Stimulated activated CD8-positive, alpha-beta memory T cell treated with anti-CD3 and anti-CD28 coated beads, Interleukin-2, amount 100 ng/mL, for 1 hour (primary cell): ENCODE results near the gene RPL3.

Experiments used
- DNase-seq, 2 donors: peaks; one replicate each; pipeline ENCODE4 v3.0.0-alpha.2; 2020; ENCODE audit warnings: low read depth in 2 of 2

RPL3 gene

DNA sequence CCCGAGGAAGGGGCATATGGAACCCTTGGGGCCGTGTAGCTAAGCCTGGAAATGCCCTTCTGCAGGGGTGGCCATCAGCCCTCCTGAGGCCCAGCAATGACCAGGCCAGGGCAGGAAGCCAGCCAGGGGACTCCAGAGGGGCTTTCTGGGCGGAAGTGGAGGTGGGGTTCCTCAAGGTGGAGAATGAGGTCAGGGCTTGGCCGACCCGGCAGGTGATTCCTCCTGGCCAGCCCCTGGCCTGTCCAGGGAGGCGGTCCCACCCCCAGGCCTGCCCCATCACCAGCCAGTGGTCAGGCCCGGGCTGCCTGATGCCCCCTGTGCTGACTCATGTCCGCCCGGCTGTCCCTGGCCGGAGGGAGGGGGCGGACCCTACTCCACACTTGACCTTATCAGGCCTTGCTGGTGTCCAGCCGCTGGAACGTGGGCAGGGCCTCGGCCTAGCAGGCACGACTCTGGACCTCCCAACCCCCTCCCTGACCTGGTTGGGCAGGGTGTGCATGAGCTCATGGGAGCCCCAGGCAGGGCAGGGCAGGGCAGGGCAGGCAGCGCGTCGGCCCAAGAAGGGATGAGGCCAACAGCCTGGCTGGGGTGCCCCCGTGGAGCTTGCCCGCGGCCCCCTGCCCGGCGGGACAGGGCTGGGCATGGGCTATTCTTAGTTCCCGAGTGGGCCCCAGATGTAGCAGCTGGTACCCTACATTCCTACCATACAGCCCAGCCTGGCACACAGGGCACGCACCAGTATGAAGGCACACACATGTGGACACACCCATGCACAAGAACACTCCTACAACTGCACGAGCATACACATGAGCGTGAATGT is 35.9 kb downstream of the RPL3 start:
- DNase-seq: no peak

DNA sequence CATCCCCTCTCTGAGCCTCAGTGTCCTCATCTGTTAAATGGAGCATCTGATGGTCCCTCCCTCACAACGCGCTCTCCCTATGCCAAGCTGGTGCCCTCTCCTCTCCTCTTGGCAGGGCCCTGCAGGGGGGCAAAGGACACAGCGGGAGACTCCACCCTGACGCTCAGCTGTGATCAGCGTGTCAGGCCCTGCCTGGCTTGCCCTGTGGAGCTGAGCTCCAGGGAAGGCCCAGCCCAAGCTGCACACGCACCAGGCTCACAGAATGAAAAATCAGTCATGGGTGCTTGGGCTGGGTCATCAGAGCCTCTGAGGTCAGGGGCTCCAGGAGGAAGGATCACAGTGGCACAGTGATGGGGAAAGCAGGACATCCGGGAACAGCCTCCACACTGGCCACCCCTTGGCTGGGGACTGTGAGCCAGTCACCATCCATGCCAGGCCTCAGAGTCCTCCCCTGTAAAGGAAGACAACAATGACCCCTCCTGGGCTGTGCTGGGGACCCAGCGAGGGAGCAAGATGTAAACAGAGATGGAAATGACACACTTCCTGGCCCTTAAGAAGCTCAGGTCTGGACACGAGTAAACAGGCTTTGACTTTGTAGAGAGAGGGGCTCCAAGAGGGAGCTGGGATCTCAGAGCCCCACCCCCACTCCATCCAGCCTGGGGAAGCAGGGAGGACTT is 36.6 kb downstream of the RPL3 start:
- no peak for DNase-seq

- no peak for DNase-seq
Measured at GRCh38 chr22:39281126-39281525, 38.3 kb downstream of the RPL3 start.

DNA sequence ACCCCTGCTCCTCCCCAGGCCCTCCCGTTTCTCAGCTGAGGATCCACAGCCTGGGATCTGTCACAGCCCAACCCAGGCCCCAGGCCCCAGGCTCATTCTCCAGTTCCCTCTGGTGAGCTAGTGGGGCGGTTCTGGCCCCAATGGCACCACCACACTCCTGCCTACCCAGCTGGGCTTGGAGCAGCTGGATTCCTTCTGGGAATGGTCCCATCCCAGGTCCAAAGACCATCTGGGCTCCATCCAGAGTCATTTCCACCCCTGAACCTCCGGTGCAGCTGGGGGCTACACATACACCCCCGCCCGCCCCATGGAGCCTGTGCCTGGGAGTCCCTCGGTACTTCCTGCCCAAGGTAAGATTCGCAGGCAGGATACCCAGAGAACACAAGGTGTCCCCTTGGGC is 39.2 kb downstream of the RPL3 start:
- no peak for DNase-seq

DNA sequence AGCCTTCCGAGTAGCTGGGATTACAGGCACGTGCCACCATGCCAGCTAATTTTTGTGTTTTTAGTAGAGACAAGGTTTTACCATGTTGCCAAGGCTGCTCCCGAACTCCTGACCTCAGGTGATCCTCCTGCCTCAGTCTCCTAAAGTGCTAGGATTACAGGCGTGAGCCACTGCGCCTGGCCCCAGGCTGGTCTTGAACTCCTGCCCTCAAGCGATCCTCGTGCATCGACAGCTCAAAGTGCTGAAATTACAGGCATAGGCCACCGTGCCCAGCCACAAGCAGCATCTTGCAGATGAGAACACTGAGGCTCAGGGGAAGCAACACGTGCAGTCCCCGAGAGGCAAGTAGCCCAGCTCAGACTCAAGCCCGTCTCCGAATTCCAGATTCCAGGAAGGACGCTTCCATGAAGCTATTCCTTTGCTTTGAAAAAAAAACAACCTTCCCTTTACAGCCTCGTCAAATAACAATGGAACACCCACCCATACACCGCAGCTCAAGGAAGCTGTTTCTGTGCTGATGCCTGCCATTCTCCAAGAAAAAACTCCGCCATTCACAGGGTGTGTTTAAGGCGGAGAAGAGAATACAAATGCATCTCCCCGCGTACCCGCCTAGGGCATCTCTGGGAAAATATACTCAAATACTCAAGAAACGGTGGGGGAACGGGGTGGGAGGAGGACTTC is 40.1 kb downstream of the RPL3 start:
- DNase-seq: no peak

GRCh38 chr22:39278040-39278439 is 41.4 kb downstream of the RPL3 start:
- no peak for DNase-seq

DNA sequence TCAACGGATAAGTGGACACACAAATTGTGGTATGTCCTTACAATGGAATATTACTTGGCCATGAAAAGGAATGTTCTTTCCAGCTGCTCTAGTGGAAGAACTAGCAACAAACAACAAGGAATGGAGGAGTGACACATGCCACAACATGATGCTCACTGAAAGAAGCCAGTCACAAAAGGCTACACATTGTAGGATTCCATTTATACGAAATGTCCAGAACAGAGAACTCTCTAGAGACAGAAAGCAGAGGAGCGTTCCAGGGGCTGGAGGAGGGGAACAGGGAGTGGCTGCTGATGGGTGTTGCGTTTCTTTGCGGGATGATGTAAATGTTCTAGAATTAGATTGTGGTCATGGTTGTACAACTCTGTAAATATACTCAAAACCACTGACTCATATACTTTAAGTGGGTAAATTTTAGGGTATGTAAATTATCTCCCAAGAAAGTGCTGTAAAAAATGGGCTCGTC is 42.2 kb downstream of the RPL3 start:
- no peak for DNase-seq

DNA sequence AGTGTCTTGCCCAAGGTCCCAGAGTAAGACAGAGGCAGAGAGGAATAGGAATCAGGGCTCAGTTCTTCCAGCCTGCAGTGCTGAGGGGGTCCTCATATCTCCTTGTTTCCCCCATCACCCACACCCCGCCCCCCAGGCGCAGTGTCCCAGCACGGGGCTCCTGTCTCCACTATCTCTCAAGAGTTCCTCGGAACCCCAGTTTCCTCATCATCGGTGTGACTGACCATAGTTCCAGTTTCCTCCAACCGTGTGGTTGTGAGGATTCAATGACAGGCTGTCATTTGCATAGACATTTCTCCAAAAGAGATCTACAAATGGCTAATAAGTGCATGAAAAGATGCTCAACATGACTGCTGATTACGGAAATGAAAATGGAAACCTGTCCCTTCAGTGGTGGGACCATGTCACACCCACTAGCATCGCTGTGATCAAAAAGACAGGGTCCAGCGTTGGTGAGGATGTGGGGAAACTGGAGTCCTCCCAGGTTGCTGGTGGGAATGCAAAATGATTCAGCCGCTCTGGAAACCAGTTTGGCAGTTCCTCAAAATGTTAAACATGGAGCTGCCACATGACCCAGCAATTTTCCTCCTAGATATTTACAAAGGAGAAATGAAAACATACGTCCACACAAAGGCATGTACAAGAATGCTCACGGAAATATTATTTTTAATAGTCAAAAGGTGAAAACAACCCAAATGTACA is 42.8 kb downstream of the RPL3 start:
- no peak for DNase-seq

- DNase-seq: no peak
Measured at GRCh38 chr22:39275814-39276439, 43.5 kb downstream of the RPL3 start.

- no peak for DNase-seq
Measured at GRCh38 chr22:39273950-39274887, 45.2 kb downstream of the RPL3 start.

- DNase-seq: no peak
Measured at GRCh38 chr22:39270792-39271191, 48.6 kb downstream of the RPL3 start.

- DNase-seq: no peak
Measured at GRCh38 chr22:39270280-39270679, 49.1 kb downstream of the RPL3 start.

DNA sequence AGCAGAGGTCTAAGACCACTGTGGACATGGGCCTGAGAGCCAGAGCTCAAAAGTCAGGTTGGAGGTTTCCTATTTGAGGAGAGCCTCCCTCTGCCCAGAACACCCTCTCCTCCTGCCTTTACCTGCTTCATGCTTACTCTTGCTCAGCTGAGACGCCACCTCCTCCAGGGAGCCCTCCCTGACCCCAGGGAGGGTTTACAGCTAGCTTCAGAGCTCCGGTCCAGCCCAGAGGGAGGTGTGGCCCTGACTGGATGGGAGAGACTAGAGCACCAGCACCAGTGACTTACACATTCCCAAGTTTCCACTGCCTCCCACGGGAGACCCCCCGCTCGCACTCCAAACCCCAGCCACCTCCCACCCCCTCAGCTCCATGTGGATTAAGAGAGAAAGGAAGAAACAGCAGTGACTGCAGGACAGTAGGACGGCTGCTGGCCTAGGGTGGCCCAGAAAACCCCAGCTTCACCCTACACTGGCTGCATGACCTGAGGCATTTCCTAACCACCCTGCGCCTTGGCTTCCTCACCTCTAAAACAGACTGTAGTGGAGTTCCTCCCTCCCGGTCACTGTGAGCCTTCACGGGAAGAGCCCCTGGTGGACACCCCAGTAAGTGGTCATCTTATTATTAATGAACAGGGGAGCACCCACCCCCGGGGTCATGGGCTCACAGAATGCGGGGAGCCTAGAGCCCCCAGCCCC is 50.2 kb downstream of the RPL3 start:
- no peak for DNase-seq

DNA sequence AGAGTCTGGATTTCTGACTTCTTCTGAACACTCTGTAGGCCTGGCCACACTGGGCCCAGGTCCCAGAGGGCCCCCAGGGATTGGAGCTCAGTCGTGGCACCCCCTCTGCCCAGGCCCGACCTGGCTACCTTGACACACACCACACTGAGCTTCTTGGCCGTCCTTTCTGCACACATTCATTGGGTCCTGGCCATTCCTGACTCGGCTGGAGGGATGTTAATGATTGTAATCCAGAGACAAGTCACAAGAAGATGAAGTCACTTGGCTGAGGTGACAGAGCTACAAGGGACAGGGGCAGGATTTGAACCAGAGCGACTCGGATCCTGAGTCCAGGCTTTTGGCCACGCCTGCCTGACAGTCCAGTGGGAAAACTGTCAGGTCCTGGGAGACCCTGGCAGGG is 50.8 kb downstream of the RPL3 start:
- no peak for DNase-seq

GRCh38 chr22:39267974-39268373 is 51.4 kb downstream of the RPL3 start:
- no peak for DNase-seq

DNA sequence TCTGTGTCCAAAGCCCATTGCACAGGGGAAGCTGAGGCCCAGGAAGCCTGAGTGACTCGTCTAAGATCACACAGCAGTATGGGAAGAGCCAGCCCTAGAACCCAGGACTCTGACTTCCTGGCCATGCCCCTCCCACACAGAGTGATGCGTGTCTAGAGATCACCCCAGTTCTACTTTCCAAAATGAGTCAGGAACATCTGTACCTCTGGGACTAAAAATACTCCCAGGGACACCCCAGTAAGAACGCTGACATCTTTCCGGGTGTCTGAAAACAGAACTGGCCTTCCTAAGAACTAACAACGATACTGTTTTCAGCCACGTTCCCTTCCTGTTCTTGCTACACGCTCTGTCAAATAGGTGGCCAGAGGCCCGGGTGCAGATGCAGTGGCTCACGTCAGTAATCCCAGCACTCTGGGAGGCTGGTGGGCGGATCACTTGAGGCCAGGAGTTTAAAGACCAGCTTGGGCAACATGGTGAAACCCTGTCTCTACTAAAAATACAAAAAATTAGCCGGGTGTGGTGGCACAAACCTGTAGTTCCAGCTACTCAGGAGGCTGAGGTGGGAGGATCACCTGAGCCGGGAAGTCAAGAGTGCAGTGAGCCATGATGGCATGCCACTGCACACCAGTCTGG is 52.9 kb downstream of the RPL3 start:
- DNase-seq: no peak

DNA sequence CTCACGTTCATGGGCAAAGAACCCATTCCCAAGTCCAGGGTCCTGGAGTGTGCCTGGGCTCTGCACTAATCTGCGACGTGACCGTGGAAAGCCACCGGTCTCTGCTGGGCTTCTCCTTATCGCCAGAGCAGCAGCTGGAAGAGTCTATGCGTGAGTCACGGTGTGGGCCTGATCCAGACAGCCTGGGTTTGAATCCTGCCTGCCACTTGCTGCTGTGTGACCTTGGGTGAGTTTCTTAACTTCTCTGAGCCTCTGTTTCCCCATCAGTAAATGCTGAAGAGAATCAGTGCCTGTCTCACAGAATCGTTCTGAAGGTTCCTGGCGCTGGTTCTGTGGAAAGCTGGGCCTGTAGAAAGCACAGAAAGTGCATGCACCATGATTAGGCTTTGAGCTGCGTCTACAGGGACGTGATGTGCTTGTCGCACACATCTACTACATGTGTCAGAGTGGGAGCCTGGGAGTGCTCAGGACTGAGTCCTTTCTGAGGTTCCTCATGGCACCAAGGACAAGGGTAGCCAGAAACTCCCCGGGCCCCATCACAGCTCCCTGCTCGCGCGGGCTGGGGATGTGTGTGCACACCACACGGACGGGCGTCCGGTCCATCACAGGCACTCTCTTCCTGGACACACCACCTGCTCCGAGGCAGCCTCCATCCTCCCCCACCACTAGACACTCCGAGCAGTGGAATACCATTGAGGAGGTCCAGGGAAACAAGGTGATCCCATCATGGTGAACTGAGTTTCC is 54.1 kb downstream of the RPL3 start:
- DNase-seq: no peak

- DNase-seq: no peak
Measured at GRCh38 chr22:39264349-39265038, 54.9 kb downstream of the RPL3 start.
